HG03571 (cell line): Measurements from ENCODE around the gene EPHB1.

Experiments
- ATAC-seq: cut with Tn5 transposase; IDR thresholded peaks from one replicate; pipeline ENCODE4 v1.9.1; 2021; ENCODE audit not compliant: unreplicated experiment

Gene EPHB1

DNA sequence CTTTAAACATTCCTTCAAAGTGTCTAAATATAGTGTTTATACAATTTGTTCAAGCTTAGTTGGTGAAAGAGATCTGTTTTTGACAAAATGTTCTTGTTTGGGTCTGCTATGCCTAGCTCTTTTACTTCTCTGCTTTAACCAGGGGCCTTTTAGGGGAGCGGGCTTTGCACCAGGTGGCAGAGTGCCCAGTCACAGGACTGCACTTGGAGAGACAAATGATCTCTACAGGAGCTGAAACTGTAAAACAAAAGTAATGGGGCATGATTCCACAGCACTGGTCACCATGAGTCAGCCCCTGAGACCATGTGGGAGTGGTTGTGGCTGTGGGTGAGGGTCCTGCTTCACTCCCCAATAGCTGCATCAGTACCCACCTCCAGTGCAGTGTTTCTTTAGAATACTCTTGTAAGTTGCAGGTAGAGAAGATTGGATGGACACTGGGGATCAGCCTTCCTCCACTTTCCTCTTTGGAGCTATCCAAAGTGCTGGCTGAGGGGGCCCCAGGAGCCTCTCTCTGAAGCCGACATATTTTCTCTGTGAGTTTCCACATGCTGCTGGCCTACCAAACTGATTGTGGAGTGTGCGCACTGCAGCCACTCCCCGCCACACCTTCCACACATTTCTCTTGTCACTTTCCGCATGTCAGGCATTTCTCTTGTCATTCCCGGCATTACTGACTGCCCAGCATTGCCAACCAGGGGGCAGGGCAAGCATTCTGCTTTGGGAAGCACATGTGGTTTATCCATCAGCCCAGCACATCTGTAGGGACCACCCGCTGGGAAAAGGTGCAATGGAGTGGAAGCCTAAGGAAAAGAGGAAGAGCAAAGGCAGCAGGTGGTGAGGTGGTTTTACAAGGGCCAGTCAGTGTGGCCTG is 110.0 kb downstream of the EPHB1 start:
- ATAC-seq: peak; percentile 6

DNA sequence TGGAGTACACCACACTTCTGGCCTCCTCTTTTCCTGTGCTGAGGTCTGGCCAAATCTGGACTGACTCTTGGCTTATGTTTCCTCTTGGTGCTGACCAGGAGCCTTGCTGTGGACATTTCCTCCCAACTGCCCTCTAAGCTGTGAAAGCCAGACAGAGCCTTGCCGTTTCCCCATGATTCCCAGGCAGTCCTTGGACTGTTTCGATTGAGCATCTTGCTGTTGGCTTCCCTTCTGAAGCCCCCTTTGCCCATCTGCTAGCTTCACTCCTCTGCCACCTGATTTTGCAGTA is 110.5 kb downstream of the EPHB1 start:
- no peak for ATAC-seq

DNA sequence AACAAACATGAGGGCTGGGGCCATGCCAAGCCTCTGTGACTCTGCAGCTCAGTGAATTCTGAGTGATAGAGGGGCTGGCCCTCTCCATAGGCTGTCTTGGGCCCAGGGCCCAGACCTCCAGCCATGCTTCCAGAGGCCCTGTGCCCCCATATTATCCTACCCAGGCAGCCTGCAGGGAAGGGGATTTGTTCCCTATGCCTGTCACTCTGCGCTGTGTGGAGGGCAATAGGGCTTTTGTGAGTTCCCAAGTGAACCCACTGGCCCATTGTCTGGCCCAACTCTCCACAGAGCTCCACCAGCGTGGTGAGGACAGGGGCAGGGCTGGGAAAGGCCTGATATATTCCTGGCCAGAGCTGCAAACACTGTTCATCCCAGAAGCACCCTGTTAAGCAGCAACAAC is 113.2 kb downstream of the EPHB1 start:
- ATAC-seq: no peak

DNA sequence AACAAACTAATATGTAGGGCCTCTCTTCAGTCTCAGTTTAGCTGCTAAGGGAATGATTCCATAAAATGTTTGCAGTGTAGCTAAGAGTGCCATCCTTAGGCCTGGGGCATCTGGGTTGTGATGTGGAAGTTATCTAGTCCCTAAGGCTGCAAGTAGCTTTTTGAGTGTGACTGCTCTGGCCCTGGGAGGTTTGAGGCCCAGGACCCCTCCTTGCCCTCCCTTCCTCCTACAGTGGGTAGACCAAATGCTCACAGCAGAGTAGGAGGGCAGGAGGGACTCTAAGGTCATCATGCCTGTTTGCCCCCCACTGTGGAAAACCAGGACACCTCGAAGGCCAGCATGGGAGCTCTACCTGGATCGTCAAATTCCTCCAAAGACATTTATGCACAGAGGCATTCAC is 115.0 kb downstream of the EPHB1 start:
- no peak for ATAC-seq

- no peak for ATAC-seq
These were observed 116.8 kb downstream of the EPHB1 start for GRCh38 chr3:134911586-134912548.

- ATAC-seq: no peak
These were observed 121.4 kb downstream of the EPHB1 start for GRCh38 chr3:134916276-134916961.

DNA sequence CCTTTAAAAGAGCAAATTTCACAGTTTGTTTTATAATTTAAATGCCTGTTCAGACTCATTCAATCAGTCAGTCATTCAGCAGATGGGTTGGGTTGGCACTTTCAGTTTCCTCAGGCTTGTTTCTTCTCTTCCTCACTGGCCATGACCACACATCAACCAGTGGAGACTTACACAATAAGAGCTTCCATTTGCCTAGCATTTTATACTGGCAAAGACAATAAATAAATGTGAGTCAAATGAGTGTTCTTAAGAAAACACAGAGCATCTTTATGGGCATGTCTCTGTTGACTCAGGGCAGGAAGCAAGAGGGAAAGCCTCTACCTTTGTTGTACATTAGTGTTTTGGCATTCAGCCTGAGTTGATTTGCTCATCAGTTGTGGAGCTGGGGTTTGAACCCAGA is 122.6 kb downstream of the EPHB1 start:
- ATAC-seq: no peak

GRCh38 chr3:134918441-134918840 is 123.4 kb downstream of the EPHB1 start:
- peak; percentile 97 for ATAC-seq

DNA sequence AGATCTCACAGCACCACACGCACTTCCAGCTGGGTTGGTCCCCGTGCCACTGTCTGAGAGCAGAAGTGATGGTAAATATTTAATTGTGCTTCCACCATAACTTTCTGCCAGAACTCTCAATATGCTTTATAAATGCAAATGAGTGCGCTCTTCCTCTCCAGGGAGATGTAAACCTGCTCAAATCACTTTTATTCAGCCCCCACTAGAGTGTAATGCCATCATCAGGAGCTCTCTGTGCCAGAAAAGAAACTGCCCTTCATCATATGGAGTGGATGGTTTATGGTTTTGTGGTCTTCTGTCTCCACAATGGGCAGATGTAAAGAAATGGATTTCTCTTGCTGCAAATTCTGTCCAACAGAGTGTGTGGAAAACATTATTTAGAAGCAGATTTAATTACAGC is 127.0 kb downstream of the EPHB1 start:
- no peak for ATAC-seq

DNA sequence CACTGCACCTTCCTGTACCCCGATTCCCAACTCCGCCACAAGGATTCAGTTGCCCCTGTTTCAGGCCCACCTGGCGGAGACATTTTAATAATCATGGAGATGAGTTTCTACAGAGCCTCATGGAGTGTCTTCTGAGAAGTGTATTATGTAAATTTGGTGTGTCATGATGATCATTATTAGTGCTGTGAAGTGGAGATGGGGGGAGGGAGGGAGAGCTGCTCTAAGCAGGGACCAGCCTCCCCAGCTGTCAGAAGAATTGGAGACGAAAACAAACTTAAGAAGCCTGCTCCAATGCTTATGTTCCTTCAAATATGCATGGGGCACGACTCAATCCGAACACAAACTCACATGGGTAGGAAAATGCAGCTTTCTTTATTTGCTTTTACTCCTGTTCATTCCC is 127.8 kb downstream of the EPHB1 start:
- no peak for ATAC-seq

DNA sequence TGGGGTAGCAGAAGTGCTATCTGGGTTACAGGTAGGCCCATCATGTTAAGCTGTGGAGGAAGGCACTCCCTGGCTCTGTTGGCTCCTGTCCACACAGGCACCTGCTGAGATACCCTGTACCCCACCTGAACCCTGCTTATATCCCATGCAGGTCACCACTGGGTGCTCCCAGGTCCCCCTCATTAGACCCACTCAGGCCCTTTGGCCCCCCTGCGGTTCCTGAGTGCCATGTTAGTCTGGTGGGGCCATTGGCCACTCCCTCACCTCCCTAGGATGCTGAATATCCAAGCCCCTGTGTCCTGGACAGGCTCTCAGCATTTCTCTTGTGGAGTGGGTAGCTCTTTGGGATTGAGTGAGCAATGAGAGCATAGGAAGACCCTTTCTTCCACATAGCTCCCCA is 128.2 kb downstream of the EPHB1 start:
- ATAC-seq: no peak

DNA sequence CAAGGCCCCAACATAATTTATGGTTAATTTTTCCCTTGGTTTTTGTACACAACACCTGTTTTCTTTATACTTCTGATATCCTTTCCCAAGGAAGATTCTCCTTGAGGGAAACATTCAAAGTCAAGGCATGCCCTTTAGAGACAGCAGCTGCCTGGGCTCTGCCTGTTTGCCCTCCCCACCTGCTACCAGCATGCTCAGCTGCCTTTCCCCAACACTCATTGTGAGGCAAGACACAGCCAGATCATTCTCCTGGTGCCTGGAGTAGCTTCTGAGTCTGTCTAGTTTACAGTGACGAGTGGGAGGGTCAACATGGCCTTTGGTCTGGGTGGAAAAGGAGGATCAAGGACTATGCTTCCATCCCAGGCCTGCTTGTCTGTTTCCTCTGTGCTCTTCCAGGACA is 132.5 kb downstream of the EPHB1 start:
- no peak for ATAC-seq

DNA sequence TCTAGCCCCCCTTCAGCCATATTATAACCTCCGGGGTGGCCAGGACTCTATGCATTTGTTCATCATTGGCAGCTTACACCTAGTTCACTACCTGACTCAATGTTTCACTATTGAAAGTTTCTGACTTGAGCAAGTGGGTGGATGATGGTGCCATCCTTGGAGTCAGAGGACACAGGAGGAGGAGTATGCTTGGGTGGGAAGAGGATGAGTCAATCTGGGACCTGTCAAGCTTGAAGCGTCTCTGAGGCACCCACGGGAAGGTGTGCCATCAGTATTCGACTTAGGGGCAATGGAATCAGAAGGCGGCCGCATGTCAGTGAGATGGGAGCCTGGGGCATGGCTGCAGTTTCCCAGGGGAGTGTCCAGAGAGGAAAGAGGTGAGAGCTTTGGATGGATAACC is 133.3 kb downstream of the EPHB1 start:
- ATAC-seq: no peak

DNA sequence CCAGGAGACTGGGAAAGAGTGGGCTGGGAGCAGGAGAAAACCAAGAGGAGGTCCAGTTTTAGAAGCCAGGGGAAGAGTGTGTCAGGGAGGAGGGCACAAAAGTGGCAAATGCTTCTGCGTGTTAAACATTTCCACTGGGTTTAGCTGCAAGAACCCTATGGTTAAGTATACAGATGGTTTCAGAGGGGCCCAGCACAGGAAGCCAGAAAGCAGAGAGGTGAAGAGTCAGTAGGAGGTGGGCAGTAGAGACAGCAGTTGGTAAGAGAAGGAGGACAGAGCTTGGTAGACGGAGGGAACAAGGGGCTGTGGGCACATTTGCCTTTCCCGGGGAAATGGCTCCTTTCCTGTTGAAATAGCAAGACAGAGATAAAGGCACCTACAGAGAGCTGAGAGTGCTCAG is 133.8 kb downstream of the EPHB1 start:
- ATAC-seq: no peak

GRCh38 chr3:134929976-134930375 is 134.9 kb downstream of the EPHB1 start:
- peak; percentile 45 for ATAC-seq

DNA sequence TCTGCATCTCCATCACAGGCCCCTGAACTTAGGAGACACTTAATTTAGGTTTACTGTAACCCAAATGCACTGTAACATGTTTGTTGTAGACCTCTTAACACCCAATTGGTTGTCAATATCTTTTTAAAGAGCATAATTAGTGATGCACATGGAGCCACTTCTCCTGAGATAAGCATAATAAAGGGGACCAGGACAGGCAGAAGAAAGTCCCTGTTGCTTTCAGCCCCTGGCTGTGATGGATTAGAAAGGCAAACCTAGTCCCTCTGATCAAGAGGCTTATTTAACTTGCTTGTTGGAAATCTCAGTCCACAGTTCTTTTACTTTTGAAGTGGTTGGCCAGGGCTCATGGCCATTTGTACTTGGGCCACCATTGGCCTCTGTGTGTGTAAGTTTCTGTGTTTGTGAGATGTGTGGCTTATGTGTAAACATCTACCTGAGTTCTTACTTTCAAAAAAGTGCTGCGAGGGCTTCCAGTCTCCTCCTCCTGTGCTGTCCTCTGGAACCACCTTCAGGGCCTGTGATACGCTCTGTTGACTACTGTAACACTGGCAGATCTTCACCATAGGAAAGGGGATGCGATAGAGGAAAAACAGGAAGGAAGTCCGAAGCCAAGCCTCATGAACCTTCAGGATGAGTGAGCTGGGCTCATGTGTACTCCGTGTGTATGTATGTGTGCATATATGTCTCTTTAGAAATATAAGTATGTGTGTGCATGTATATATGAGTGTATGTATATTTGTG is 136.2 kb downstream of the EPHB1 start:
- ATAC-seq: no peak

- ATAC-seq: no peak
These were observed 137.0 kb downstream of the EPHB1 start for GRCh38 chr3:134932035-134932434.

DNA sequence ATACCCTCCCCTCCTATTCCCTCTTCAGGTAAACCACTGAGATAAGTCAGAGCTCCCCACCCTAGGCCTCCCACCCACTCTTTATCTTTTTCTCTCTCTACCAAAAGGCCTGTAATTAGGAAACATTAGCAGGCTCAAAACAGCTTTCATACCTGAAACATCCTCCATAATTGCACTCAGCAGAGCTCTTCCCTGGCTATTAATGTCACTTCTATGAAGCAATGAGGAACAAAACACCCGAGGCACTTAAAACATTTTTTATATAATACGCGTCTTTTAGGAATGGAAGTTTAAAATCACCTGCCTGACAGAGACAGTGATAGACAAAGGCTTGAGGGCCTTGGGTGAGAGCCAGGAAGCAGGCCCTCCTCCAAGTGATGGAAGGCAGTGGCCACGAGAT is 138.9 kb downstream of the EPHB1 start:
- no peak for ATAC-seq

GRCh38 chr3:134934933-134935332 is 139.9 kb downstream of the EPHB1 start:
- no peak for ATAC-seq

- ATAC-seq: no peak
These were observed 142.4 kb downstream of the EPHB1 start for GRCh38 chr3:134937256-134938028.
